Islet of Langerhans (tissue), 1 donor: ENCODE measurements around the gene OLFML3.

ENCODE experiments used
- FAIRE-seq: peaks from one replicate; lab custom pipeline; 2011; peaks lifted over from hg19 to GRCh38; lab: Jason Lieb, UNC

OLFML3 gene

DNA sequence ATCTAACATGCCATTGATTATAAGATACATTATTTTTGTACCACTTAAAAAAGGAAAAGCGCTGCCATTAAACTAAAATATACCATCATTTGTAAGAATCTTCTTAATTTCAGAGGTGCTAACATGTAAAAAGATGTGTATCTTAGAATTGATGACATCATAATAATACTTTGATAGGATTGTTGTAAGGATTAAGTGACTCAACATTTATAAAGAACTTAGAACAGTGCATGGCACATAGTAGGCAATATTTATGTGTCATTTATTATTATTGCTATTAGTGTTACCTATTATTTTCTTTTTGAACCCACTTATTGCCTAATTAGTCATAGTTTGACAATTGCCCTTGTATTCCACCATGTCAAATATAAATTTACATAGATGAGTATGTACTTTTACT is 28.4 kb upstream of the OLFML3 start:
- FAIRE-seq: no peak

DNA sequence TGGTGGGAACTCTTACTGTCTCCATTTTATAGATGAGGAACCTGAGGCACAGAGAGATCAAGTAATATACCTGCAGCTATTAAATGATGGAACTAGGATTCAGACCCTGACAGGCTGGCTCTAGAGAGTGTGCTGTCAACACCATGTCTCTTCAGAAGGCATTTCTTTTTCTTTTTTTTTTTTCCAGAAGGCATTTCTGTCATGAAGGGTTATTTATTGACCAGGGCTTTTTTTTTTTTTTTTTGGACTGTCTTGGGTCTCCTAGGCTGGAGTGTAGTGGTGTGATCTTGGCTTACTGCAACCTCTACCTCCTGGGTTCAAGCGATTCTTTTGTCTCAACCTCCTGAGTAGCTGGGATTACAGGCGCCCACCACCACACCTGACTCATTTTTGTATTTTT is 27.6 kb upstream of the OLFML3 start:
- no peak for FAIRE-seq

DNA sequence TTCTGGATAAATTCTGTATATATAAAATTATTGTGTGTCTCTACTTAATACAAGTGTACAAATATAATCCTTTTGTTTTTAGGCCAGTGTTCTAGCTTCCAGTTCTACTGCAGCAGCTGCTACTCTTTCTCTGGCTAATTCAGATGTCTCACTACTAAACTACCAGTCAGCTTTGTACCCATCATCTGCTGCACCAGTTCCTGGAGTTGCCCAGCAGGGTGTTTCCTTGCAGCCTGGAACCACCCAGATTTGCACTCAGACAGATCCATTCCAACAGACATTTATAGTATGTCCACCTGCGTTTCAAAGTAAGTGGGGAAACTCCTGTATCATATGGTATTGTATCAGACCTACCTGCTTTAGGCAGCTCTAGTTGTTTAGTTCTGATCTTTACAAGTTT is 21.3 kb upstream of the OLFML3 start:
- FAIRE-seq: no peak

DNA sequence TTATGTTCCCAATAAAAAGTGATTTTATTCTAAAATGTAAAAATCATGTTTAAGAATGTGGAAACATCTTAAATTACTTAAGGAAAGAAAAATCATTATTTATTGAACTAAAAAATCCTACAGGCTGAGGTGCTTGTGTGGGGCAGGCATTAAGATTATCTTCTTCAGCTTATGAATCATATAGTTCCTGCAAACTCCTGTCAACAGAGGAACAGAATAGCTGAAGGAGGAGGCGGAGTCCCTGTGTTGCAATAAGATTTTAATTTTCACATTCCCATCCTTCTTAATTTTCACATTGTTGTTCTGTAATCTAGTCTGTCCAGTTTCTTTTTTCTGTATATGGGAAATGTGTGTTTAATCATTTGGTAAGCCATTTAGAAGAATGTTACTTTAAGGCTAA is 20.6 kb upstream of the OLFML3 start:
- no peak for FAIRE-seq

DNA sequence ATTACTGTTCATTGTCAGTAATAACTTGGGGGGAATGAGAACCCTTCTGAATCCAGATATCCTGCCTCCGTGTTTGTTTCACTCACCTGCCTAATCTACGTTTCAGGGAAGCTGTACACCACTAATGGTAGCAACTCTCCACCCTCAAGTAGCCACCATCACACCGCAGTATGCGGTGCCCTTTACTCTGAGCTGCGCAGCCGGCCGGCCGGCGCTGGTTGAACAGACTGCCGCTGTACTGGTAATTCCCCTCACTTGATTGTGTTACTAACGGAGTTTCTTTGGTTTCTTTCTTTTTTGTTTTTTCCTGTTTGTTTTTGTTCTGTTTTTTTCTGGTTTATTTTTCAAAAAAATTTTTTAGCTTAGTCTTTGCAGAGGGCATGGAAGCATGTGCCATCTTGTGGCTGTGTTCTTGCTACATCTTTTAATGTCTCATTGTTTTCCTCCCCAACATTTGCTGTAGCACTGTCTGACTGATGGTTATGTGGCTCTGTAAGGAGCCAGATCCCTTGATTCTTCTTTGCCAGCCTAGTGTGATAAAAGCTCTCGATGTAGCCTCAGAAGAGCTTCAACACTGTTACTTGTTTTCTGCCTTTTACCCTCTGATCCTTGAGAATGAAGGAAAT is 15.9 kb upstream of the OLFML3 start:
- FAIRE-seq: no peak

DNA sequence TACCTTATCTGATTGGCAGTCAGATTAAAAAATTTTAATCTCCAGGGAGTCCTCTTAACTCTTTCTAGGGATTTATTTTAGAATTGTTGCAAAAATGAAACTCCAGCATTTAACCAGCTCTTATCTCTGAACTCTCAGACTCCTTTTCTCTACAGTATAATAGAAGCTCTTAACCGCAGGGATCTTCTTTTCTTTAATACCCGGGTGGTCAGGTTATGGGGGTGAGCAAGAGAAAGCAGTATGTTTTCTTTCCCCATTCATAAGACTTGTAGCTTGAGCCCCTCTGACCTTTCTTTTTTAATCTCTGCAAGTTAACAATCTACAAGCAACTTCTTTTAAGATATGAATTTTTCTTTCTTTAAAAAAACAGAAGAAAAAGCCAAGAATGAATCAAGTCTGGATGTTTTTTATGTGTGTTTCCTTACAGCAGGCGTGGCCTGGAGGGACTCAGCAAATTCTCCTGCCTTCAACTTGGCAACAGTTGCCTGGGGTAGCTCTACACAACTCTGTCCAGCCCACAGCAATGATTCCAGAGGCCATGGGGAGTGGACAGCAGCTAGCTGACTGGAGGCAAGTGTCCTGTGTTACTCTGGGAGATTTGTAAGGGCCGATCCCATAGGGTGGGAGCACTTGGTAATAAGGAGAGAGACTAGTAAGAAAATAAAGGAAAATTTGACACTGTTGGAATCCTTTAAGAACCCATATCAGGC is 13.4 kb upstream of the OLFML3 start:
- no peak for FAIRE-seq

DNA sequence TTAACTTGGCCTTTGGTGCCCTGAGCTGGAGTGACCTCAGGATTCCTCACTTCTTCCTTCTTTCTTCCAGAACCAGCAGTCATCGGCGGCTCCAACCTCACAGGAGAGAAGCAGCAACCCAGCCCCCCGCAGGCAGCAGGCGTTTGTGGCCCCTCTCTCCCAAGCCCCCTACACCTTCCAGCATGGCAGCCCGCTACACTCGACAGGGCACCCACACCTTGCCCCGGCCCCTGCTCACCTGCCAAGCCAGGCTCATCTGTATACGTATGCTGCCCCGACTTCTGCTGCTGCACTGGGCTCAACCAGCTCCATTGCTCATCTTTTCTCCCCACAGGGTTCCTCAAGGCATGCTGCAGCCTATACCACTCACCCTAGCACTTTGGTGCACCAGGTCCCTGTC is 6.3 kb upstream of the OLFML3 start:
- FAIRE-seq: no peak

DNA sequence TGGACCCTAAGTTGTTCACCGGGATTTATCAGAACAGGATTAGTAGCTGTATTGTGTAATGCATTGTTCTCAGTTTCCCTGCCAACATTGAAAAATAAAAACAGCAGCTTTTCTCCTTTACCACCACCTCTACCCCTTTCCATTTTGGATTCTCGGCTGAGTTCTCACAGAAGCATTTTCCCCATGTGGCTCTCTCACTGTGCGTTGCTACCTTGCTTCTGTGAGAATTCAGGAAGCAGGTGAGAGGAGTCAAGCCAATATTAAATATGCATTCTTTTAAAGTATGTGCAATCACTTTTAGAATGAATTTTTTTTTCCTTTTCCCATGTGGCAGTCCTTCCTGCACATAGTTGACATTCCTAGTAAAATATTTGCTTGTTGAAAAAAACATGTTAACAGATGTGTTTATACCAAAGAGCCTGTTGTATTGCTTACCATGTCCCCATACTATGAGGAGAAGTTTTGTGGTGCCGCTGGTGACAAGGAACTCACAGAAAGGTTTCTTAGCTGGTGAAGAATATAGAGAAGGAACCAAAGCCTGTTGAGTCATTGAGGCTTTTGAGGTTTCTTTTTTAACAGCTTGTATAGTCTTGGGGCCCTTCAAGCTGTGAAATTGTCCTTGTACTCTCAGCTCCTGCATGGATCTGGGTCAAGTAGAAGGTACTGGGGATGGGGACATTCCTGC is 3.9 kb upstream of the OLFML3 start:
- FAIRE-seq: no peak

DNA sequence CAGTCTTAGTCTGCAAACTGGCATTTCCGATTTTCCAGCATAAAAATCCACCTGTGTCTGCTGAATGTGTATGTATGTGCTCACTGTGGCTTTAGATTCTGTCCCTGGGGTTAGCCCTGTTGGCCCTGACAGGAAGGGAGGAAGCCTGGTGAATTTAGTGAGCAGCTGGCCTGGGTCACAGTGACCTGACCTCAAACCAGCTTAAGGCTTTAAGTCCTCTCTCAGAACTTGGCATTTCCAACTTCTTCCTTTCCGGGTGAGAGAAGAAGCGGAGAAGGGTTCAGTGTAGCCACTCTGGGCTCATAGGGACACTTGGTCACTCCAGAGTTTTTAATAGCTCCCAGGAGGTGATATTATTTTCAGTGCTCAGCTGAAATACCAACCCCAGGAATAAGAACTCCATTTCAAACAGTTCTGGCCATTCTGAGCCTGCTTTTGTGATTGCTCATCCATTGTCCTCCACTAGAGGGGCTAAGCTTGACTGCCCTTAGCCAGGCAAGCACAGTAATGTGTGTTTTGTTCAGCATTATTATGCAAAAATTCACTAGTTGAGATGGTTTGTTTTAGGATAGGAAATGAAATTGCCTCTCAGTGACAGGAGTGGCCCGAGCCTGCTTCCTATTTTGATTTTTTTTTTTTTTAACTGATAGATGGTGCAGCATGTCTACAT is 2.5 kb upstream of the OLFML3 start:
- FAIRE-seq: no peak

DNA sequence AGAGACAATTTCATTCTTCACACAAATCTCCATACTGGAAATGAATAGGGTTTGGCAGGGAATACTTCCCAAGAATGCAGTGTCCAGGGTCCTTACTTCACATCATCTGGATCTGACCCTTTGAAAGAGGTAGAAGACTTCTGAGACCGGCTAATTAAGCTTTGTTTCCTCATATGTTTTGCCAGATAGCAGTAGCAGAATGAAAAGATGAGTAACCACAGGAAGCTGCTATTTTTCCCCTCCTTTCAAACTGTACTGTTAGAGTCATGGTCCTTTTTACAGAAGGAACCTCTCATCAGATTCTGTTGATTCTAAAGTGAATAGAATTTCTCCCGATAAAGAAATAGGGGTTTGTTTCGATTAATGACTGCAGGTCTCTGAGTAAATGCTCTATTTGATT is 1.4 kb upstream of the OLFML3 start:
- no peak for FAIRE-seq

DNA sequence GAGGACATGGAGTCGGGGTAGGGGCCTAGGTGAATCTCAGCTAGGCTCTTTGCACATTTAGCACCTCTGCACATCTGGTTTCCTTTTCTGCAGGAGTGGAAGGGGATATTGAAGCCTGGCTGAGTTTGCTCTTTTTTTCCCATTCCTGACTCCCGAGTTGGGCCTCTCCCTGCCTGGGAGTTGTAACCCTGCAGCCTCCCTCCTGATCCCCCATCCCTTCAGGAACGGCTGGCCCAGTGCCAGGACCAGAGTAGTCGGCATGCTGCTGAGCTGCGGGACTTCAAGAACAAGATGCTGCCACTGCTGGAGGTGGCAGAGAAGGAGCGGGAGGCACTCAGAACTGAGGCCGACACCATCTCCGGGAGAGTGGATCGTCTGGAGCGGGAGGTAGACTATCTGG is 836 bp downstream of the OLFML3 start:
- no peak for FAIRE-seq

DNA sequence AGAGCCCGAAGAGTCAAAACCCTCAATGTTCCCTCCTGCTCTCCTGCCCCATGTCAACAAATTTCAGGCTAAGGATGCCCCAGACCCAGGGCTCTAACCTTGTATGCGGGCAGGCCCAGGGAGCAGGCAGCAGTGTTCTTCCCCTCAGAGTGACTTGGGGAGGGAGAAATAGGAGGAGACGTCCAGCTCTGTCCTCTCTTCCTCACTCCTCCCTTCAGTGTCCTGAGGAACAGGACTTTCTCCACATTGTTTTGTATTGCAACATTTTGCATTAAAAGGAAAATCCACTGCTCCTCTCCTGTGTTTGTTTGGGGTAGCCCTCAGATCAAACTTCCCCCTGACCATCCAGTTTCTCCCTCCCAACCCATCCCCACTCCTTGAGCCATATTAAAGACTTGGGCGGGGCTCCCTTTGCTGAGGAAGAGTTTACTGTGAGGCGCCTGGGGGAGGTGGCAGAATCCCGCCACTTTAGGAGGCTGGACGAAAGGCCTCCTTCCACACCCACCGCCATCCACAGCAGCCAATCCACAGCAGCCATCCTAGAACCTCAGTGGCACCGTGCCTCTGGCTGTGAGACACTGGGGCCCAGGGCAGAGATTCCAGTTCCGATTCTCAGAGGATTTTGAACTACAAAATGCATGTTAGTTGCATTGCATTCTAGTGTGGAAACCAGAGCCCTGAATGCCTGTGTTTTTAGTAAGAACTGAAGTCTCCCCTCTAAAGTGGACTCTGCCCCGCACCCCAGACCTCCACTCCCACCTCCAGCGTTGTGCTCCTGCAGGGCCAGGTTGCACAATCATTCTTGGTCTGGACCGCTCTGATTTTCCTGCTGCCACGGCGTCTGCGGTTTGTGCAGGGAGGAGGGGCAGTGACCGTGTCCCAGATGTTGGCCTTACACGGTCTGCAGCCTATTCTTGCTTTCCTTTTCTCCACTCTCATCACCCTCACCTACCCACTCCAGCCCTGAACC is 3.0 kb downstream of the OLFML3 start:
- no peak for FAIRE-seq

DNA sequence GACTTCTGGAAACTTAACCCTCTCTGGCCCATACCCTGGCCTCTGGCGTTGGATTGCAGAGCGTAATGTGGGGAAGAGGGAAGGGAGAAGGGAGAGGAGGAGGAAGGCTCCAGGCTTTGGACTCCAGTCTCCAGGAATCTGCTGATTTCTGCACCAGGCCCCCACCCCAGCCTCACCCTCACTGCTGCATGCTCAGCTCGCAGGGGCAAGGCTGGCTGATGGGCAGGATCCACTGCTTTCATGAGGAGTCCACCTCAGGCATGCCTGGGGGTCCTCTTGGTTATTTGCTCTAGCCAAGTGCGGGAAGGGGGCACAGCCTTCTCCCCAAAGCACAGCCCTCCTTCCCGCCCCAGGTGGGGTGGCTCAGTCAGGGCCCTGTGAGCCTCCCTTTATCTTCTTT is 3.7 kb downstream of the OLFML3 start:
- FAIRE-seq: no peak

DNA sequence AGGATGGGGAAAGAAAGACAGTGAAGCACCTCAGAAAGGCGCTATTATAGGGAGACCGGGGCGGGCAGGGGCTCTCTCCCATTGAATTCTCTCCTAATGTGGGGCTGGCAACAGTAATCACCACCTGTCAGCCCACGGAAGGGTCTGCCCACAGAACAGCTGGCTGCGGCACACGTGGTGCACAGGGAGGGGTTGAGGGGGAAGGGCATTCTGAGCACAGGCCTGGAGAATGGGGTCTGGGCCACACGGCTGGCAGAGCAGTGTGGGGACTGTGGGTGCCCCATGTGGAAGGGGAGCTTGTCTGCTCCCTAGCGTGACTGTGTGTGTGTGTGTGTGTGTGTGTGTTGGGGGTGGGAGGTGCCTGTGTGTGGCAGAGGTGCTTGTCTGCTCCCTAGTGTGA is 4.1 kb downstream of the OLFML3 start:
- FAIRE-seq: no peak

DNA sequence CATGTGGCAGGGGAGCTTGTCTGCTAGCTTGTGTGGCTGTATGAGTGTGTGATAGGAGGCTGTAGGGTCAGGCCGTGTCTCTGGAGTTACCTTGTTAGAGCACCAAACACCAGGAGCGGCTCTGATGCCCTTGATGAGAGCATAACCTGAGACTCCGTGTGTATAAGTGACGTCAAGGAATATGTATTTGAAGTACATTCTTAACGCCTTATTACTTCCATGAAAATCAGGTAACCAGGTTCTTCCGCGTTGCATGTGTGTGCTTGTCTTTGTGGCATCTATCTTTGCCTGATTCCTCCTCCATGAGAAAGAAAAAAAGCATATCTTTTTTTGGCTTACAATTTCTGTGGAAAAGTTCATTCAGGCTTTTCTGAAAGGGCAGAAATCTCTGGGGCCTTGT is 4.6 kb downstream of the OLFML3 start:
- FAIRE-seq: no peak

DNA sequence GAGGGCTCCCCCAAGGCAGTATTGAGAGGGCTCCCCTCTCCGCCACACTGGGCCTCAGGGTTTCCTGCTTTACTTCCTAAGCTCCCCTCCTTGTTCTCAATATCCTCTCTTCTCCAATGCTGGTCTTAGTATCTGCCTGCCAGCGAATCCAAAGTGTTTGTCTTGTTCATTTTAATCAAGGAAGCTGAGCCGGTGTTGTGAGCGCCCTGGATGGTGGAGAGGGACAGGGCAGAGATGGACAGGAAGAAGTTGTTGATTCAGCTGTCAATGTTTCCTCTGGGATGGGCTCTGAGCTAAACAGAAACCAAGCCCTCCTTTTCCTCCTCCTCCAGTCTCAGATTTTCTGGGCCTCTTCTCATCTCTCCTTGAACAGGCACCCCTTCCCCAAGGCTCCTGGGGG is 5.4 kb downstream of the OLFML3 start:
- no peak for FAIRE-seq

DNA sequence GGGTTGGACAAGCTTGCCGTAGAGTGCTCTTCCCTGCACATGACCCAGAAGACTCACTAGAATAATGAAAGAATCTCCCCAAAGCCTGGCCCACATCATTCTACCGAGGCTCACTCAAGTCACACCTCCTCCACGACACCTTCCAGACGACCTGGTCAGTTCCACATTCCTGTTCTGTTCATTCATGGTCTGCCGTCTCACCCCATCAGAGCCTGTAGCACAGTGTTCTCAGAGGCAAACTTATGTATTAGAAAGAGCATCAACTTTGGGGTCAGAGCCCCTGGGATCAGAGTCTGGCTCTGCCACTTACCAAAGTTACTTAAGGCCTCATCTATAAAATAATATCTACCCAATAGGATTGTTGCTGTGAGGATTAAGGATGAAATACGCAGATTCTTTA is 7.5 kb downstream of the OLFML3 start:
- FAIRE-seq: no peak

DNA sequence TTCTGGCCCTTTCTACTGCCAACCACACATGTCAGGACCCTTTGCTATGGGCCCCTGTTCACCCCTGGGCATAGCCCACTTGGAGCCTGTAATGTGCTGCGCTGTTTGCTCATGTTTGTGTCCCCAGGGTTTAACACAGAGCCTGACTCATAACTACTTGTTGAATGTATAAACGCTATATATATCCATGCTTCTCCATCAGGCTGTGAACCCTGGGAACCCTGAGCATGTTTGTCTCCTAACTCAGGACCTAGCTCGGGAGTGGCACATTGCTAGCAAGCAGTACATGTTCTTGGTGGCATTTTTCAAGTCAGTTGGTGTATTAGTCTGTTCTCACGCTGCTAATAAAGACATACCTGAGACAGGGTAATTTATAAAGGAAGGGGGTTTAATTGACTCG is 8.0 kb downstream of the OLFML3 start:
- FAIRE-seq: no peak

DNA sequence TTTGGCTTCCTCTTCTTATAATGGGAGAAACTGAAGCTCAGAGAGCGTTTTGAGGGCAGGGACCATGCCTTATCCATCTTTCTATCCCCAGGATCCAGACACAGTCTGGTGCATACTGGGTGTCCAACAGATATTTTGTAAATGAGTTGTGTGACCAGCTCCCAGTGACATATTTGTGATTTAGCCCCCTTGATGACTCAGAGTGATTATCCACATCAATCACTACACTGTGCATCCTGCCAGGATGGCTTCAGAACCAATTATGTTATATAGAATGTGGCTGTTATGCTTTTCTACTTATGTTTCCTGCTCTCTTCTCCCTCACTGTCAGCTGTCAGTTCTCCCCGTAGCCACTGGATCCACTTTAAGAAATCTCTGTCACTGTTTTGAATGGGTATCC is 11.3 kb downstream of the OLFML3 start:
- no peak for FAIRE-seq

DNA sequence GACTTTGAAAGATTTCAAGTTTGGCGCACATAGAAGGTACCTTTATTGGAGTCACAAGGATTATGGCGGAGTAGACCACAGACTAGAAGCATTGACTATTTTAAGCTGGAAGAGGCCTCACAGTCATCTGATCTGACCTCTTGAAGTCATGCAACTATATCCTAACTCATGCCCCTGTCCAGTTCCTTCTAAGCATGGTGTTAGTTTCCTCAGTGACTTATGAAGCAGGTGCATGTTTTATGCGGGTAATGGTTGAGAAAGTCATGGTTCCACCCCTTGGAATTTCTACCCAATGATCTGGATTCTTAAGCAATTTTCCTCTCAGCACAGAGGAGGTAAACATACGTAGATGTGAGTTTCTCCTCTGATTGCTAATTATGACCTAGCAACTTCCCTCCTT is 11.7 kb downstream of the OLFML3 start:
- no peak for FAIRE-seq

DNA sequence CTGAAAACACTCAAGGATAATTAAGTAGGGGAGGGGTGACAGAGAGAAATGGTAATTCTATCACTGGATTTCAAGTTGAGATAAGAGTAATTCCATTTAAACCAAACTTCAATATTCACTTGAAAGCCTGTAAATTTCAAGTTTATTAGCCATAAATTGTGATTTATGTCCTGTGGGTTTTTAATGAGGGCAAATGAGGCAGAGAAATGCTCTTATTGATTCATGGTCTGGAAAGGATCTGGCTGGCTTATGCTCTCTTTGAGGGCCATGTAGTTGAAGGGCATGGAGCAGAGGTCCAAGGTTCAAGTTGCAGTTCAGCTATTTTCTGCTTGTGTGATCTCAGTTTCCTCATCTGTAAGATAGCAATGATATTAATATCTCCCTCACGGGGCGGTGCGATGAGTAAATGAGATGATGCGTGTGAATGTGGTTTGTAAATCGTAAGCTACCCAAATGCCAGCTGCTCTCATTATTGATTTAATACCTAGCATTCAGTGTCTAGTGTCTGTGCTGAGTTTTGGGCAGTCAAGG is 12.3 kb downstream of the OLFML3 start:
- no peak for FAIRE-seq

DNA sequence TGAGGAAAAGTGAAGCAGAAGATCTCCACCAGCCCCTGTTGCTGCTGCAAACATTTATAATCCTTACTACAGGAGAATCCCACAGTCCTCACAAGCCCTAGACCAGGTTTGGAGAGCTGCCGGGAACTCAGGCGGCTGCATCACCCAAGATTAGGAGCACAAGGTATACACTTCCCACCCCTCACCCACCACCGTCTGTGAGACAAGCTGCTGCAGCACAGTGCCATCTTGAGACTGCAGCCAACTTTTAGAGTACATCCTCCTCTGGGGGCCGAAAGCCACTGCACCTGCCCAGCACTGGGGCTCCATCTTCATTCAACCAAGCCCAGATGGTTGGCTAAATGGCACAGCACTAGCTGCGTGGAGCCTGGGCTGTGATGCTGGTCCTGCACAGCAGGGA is 13.8 kb downstream of the OLFML3 start:
- FAIRE-seq: no peak
